ENCODE results near the gene LYPLAL1. TPM values are rescaled to one million over a fixed set of nuclear protein-coding genes. Genes with fewer than 3 reads are reported as not detected.
A peak's percentile ranks its signal among the peaks of the same experiment; 100 is the strongest.

Gene LYPLAL1
- total and polyA plus RNA-seq, 9 of the 15 experiments (the other 6 are each of a cell fraction or from before 2014, with no cell fraction given) = 14.9 to 179 (median 46.3) TPM

DNA sequence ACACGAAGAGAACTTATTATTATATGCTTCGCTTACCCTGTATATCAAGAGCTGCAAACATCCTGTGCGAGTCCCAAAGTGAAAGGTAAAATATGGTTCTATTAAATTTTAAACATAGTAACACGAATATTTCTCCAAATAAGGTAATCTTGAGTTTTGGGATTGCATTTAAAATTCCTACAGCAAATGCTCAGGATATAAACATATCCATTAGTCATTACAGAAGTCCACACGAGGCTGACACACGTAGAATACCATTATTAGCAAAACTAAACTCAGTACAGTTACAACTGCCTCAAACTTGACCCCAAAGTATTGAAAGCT lies 282 bp upstream of the LYPLAL1 start (continued):
- TF ChIP-seq NFXL1 (CRISPR knock-in tag; IDR thresholded peaks at IDR 0.05) (0 out of 2 replicates have a peak, but pooled peaks have one; percentile 47), BRD9 (IDR thresholded peaks at IDR 0.05; ENCODE audit: low read depth, partially characterized antibody) (no peak), BCL6 (CRISPR knock-in tag; IDR thresholded peaks at IDR 0.05) (0 out of 2 replicates have a peak, but pooled peaks have one; percentile 2), NCOR1 (IDR thresholded peaks at IDR 0.05) (no peak), ETV5 (CRISPR knock-in tag; IDR thresholded peaks at IDR 0.05; ENCODE audit: low read depth) (no peak), SNRNP70 (optimal IDR thresholded peaks at IDR 0.05; ENCODE audit: low read depth, low read length) (no peak), ZEB2 (IDR thresholded peaks at IDR 0.05) (no peak)
- TF ChIP-seq, protein P1, sequence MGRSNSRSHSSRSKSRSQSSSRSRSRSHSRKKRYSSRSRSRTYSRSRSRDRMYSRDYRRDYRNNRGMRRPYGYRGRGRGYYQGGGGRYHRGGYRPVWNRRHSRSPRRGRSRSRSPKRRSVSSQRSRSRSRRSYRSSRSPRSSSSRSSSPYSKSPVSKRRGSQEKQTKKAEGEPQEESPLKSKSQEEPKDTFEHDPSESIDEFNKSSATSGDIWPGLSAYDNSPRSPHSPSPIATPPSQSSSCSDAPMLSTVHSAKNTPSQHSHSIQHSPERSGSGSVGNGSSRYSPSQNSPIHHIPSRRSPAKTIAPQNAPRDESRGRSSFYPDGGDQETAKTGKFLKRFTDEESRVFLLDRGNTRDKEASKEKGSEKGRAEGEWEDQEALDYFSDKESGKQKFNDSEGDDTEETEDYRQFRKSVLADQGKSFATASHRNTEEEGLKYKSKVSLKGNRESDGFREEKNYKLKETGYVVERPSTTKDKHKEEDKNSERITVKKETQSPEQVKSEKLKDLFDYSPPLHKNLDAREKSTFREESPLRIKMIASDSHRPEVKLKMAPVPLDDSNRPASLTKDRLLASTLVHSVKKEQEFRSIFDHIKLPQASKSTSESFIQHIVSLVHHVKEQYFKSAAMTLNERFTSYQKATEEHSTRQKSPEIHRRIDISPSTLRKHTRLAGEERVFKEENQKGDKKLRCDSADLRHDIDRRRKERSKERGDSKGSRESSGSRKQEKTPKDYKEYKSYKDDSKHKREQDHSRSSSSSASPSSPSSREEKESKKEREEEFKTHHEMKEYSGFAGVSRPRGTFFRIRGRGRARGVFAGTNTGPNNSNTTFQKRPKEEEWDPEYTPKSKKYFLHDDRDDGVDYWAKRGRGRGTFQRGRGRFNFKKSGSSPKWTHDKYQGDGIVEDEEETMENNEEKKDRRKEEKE (IDR thresholded peaks at IDR 0.05; ENCODE audit: borderline replicate concordance in 1 of 2, control insufficient read depth in 1 of 2, low read depth in 2 of 2, low read length in 1 of 2) = no peak
- TF ChIP-seq, protein P2, sequence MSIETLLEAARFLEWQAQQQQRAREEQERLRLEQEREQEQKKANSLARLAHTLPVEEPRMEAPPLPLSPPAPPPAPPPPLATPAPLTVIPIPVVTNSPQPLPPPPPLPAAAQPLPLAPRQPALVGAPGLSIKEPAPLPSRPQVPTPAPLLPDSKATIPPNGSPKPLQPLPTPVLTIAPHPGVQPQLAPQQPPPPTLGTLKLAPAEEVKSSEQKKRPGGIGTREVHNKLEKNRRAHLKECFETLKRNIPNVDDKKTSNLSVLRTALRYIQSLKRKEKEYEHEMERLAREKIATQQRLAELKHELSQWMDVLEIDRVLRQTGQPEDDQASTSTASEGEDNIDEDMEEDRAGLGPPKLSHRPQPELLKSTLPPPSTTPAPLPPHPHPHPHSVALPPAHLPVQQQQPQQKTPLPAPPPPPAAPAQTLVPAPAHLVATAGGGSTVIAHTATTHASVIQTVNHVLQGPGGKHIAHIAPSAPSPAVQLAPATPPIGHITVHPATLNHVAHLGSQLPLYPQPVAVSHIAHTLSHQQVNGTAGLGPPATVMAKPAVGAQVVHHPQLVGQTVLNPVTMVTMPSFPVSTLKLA (conservative IDR thresholded peaks at IDR 0.05) = no peak
- TF ChIP-seq, protein P3, sequence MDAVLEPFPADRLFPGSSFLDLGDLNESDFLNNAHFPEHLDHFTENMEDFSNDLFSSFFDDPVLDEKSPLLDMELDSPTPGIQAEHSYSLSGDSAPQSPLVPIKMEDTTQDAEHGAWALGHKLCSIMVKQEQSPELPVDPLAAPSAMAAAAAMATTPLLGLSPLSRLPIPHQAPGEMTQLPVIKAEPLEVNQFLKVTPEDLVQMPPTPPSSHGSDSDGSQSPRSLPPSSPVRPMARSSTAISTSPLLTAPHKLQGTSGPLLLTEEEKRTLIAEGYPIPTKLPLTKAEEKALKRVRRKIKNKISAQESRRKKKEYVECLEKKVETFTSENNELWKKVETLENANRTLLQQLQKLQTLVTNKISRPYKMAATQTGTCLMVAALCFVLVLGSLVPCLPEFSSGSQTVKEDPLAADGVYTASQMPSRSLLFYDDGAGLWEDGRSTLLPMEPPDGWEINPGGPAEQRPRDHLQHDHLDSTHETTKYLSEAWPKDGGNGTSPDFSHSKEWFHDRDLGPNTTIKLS (IDR thresholded peaks at IDR 0.05; ENCODE audit: borderline replicate concordance, low read depth) = no peak
